Caco-2 (cell line): ENCODE results near the gene MYO1E. TPM values are rescaled to one million over a fixed set of nuclear protein-coding genes. Genes with fewer than 3 reads are reported as not detected.

Source experiments
- BruUV-seq: library from RNA; stranded (reverse); fragments of 400-500 nt; replicated peaks from 2 replicates; lab custom pipeline; 2021; lab: Mats Ljungman, UMichigan
- CTCF ChIA-PET: fragments of 300-600 bp; sonication (Branson Sonifier 250); formaldehyde crosslinking; loops from one replicate; lab custom pipeline; 2022; ENCODE audit warnings: antibody characterized with exemption; lab: Charles Lee
- POLR2A ChIA-PET: fragments of 300-600 bp; sonication (Branson Sonifier 250); formaldehyde crosslinking; loops from one replicate; lab custom pipeline; 2022; ENCODE audit warnings: antibody characterized with exemption; lab: Charles Lee
- DNase-seq, 2 experiments: peaks; one replicate each; pipeline versions ENCODE4 v3.0.0 to v3.0.0-alpha.2; 2020 to 2022
- H3K27me3 ChIP-seq: replicated peaks from 2 replicates; pipeline ENCODE4 v1.6.0; 2011; ENCODE audit warnings: low read length; ENCODE audit not compliant: control insufficient read depth, insufficient read depth
- H3K36me3 ChIP-seq: 2 replicates; pipeline ENCODE4 v1.5.1; 2011; ENCODE audit warnings: low read length; ENCODE audit not compliant: control insufficient read depth, insufficient read depth
- H3K4me1 ChIP-seq: fragments of 250-450 bp; sonication (Bioruptor Pico); 2 replicates; pipeline ENCODE4 v1.5.1; 2020; ENCODE audit warnings: mild to moderate bottlenecking
- H3K4me3 ChIP-seq: 2 replicates; pipeline ENCODE4 v1.5.1; 2011; ENCODE audit warnings: low read depth, mild to moderate bottlenecking, control low read depth, low read length
- H3K9me3 ChIP-seq: fragments of 250-450 bp; sonication (Bioruptor Pico); 2 replicates; pipeline ENCODE4 v1.5.1; 2020; ENCODE audit warnings: mild to moderate bottlenecking, moderate library complexity
- H3K27ac Mint-ChIP-seq: one replicate; pipeline ENCODE4 v1.8.0; 2022; ENCODE audit warnings: mixed read lengths; ENCODE audit not compliant: unreplicated experiment
- H3K27me3 Mint-ChIP-seq: one replicate; pipeline ENCODE4 v1.8.0; 2022; ENCODE audit warnings: mixed read lengths; ENCODE audit not compliant: insufficient read depth, unreplicated experiment
- H3K36me3 Mint-ChIP-seq: one replicate; pipeline ENCODE4 v1.8.0; 2022; ENCODE audit warnings: mild to moderate bottlenecking, mixed read lengths; ENCODE audit not compliant: insufficient read depth, unreplicated experiment
- H3K4me1 Mint-ChIP-seq: one replicate; pipeline ENCODE4 v1.8.0; 2022; ENCODE audit warnings: low read depth, mixed read lengths; ENCODE audit not compliant: unreplicated experiment
- H3K4me3 Mint-ChIP-seq: one replicate; pipeline ENCODE4 v1.8.0; 2022; ENCODE audit warnings: mild to moderate bottlenecking, moderate library complexity, mixed read lengths; ENCODE audit not compliant: unreplicated experiment
- H3K9me3 Mint-ChIP-seq: one replicate; pipeline ENCODE4 v1.8.0; 2022; ENCODE audit warnings: mixed read lengths; ENCODE audit not compliant: unreplicated experiment
- intact Hi-C: fragments of 100-400 bp; cut with micrococcal nuclease; formaldehyde crosslinking; loops from one replicate; pipeline ENCODE4 v1.10.0; 2022; ENCODE audit not compliant: unreplicated experiment
- total RNA-seq: library from RNA; stranded (reverse); gene quantifications from 2 replicates; pipeline ENCODE4 v1.2.3, GENCODE V29; 2022
- TF ChIP-seq, protein P1 (sequence below), 2 experiments: fragments of 200-600 bp in 1 of 2; IDR thresholded peaks; 1 replicate in 1 of 2; 2 replicates in 1 of 2; pipeline versions ENCODE4 v1.5.1 to v1.8.0; 2011 to 2022; ENCODE audit warnings: antibody characterized with exemption in 1 of 2, control low read depth in 1 of 2, inconsistent platforms in 1 of 2, low read depth in 1 of 2, low read length in 1 of 2, mild to moderate bottlenecking in 1 of 2, moderate library complexity in 1 of 2; ENCODE audit not compliant: insufficient read depth in 1 of 2, severe bottlenecking in 1 of 2, unreplicated experiment in 1 of 2

Gene MYO1E
- total RNA-seq, 1 experiment from 2014 or later = 187 TPM

DNA sequence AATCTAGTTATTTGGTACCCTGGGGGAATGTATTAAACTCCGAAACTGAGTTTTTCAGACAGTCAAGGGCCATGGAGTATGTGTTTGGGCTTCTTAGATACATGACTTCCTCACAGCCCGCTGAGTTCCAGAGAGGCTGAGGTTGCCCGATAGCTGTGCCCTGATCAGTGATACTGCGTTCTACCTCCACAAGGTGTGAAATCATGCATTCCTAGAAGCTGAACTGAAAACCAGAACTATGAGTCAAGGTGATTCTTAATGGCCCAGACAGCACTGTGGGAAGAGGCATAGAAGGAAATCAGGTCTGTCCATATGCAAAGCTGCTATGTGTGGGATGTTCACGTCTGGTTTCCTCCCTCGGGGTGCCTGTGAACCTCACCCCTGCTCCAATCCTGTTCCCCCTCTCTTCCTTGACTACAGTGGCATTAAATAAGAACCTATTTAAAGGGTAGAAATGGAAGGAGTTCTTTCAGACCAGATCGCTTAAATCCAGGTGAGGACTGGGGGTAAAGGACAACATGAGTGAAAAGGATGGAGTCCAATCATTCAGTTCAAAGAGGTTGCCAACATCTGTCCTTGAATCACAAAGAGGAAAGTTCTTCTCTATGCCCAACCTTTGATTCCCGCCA, 74.3 kb downstream of the MYO1E start:
- no peaks in the 10 kb centered on the region for H3K27me3 ChIP-seq
- Mint-ChIP-seq H3K4me3 (no peak overlapping the region), H3K36me3 (peaks cover 14% of the 10 kb centered on the region), H3K27me3 (no peaks in the 10 kb centered on the region), H3K27ac (no peak overlapping the region), H3K4me1 (peaks cover 19% of the 10 kb centered on the region), H3K9me3 (no peaks in the 10 kb centered on the region)
- no peak for DNase-seq
- H3K36me3 ChIP-seq = no peaks in the 10 kb centered on the region
- intact Hi-C loops = no loop called here
- H3K9me3 ChIP-seq = no peaks in the 10 kb centered on the region
- TF ChIP-seq, protein P1, sequence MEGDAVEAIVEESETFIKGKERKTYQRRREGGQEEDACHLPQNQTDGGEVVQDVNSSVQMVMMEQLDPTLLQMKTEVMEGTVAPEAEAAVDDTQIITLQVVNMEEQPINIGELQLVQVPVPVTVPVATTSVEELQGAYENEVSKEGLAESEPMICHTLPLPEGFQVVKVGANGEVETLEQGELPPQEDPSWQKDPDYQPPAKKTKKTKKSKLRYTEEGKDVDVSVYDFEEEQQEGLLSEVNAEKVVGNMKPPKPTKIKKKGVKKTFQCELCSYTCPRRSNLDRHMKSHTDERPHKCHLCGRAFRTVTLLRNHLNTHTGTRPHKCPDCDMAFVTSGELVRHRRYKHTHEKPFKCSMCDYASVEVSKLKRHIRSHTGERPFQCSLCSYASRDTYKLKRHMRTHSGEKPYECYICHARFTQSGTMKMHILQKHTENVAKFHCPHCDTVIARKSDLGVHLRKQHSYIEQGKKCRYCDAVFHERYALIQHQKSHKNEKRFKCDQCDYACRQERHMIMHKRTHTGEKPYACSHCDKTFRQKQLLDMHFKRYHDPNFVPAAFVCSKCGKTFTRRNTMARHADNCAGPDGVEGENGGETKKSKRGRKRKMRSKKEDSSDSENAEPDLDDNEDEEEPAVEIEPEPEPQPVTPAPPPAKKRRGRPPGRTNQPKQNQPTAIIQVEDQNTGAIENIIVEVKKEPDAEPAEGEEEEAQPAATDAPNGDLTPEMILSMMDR (IDR thresholded peaks at IDR 0.05; ENCODE audit: insufficient read depth in 1 of 2, low read depth in 1 of 2, low read length in 1 of 2, severe bottlenecking in 1 of 2, unreplicated experiment in 1 of 2) = no peak
- BruUV-seq = no TSS peak
- ChIA-PET POLR2A (no interaction called here), CTCF (interaction anchor here (1.0 kb wide), 1 partner anchor 51 kb away, joined by 3 read pairs; no protein-coding TSS in a partner anchor)
- peaks cover 33% of the 10 kb centered on the region for H3K4me1 ChIP-seq
- no peak overlapping the region for H3K4me3 ChIP-seq

DNA sequence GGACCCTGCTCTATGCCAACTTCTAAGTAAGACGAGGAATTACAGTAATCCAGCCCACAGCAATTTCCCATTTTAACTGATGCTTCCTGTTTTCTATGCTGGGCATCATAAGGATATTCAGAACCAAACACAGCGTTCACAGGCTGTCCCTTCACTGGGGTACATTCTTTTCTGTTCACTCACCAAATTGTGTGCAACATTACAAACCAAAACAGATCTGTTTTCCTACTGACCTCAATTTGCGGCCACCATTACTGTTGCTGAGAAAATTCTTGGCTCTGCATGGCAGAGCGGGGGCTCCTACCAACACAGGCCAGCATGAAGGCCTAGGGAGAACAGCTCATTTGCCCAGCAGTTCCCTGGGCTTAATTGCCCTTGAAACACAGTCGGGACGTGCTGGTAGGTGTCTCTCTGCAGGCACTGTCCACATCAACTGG, 76.5 kb downstream of the MYO1E start:
- Histone ChIP-seq H3K4me3 (no peak overlapping the region), H3K9me3 (no peaks in the 10 kb centered on the region), H3K4me1 (peaks cover 33% of the 10 kb centered on the region), H3K36me3 (no peaks in the 10 kb centered on the region), H3K27me3 (no peaks in the 10 kb centered on the region)
- ChIA-PET CTCF (no interaction called here), POLR2A (no interaction called here)
- no peaks in the 10 kb centered on the region for H3K27me3 Mint-ChIP-seq
- no peak overlapping the region for H3K27ac Mint-ChIP-seq
- no peak overlapping the region for H3K4me3 Mint-ChIP-seq
- no peaks in the 10 kb centered on the region for H3K9me3 Mint-ChIP-seq
- BruUV-seq = no TSS peak
- H3K4me1 Mint-ChIP-seq = peaks cover 14% of the 10 kb centered on the region
- no peak for DNase-seq
- H3K36me3 Mint-ChIP-seq = peaks cover 17% of the 10 kb centered on the region
- TF ChIP-seq, protein P1 (IDR thresholded peaks at IDR 0.05; ENCODE audit: insufficient read depth in 1 of 2, low read depth in 1 of 2, low read length in 1 of 2, severe bottlenecking in 1 of 2, unreplicated experiment in 1 of 2) = no peak
- intact Hi-C loops = no loop called here

DNA sequence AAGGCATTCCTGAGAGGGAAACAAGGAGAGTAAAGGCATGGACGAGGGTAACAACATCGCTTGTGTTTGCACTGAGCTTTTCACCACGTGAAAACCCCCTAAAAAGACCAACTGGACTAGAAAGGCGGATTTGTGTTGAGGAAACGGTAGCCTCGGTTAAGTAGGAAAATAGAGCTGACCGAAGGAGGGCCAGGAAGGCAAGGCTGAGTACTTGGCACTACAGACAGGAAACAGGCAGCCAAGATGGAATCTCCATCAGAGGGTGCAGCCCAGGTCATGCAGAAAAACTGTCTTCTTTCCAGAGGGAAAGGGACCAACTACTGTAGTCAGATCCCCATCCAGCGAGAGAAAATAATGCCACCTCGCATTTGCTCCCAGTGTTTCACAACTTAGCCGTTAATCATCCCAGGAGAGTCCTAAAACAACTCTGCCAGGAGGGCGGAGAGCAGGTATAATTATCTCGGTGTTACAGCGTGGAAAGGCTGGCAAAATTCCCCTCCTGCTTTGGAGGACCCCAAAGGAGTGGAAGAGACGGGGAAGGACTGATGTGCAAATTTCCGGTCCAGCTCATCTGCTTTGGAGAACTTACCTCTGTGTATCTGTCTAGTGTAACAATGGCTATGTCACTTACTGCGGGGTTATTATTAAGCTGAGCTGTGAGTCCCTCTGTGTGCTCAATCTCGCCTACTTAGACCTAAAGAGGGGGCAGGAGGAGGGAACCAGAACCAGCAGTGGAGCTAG, 77.2 kb downstream of the MYO1E start:
- Mint-ChIP-seq H3K36me3 (peaks cover 17% of the 10 kb centered on the region), H3K4me3 (no peak overlapping the region), H3K27me3 (no peaks in the 10 kb centered on the region), H3K27ac (peak overlapping the region; percentile 19), H3K9me3 (no peaks in the 10 kb centered on the region), H3K4me1 (peaks cover 12% of the 10 kb centered on the region)
- no TSS peak for BruUV-seq
- H3K4me1 ChIP-seq = peaks cover 39% of the 10 kb centered on the region
- H3K4me3 ChIP-seq = no peak overlapping the region
- no peaks in the 10 kb centered on the region for H3K36me3 ChIP-seq
- ChIA-PET CTCF (no interaction called here), POLR2A (no interaction called here)
- no peak for DNase-seq
- H3K9me3 ChIP-seq = no peaks in the 10 kb centered on the region
- TF ChIP-seq, protein P1 (IDR thresholded peaks at IDR 0.05; ENCODE audit: insufficient read depth in 1 of 2, low read depth in 1 of 2, low read length in 1 of 2, severe bottlenecking in 1 of 2, unreplicated experiment in 1 of 2) = no peak
- intact Hi-C loops = no loop called here
- no peaks in the 10 kb centered on the region for H3K27me3 ChIP-seq
